HG03135 (cell line): ENCODE measurements around the gene SCN5A.

Experiments used
- ATAC-seq: cut with Tn5 transposase; IDR thresholded peaks from one replicate; pipeline ENCODE4 v1.9.1; 2021; ENCODE audit warnings: mild to moderate bottlenecking, moderate library complexity; ENCODE audit not compliant: unreplicated experiment

The SCN5A gene

DNA sequence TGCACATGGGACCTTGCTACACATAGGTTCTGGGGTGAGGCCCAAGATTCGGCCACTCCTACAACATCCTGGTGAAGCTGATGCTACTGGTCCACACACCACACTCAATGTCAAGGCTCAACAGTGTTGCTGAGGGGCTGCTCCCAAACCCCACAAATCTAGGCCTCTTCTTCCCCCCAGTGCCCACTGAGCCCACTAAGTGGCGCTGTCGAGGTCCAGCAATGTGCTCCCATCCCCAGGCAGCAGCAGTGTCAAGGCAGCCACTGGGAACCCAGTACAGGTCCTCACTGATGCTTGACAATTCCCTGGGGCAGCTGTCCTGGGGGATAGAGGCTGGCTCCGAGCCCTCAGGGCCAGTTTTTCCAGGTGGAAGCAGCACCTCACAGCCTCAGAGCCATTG, 21.5 kb downstream of the SCN5A start:
- ATAC-seq: no peak

DNA sequence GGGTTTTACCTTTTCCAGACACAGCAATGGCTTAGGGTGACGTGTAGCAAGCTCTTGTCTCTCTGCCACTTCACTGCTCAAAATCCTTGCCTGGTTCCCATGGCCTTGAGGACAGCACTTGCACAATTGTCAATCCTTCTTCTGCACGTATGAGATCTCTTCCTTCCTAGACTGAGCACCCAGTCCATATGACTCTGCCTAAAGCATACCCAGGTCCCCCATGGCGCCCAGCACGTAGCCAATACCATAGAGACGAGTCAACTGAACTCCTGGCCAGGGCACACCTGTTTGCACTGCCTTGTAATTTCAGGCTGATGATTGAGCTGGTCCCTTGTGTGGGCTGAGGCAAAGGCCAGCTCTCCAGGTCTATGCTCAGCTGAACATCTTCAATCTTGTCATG, 23.3 kb downstream of the SCN5A start:
- ATAC-seq: no peak

GRCh38 chr3:38623539-38623938, 25.9 kb downstream of the SCN5A start:
- no peak for ATAC-seq

DNA sequence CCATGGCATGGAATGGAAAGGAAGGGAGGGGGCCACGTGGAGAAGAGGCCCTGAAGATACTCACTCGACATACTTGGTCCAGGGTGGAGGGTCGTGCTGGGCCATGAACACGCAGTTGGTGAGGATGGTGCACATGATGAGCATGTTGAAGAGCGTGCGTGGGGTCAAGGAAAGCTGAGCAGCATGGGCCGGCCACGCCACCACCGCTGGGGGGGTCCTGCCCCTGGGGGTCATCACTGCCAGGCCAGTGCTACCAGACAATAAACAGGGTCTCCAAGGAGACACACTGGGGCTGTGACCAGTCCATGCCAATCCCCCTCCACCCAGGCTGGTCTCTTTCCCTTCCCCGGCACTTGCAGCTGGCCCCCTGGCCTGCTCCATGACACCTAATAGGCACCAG, 27.2 kb downstream of the SCN5A start:
- no peak for ATAC-seq

DNA sequence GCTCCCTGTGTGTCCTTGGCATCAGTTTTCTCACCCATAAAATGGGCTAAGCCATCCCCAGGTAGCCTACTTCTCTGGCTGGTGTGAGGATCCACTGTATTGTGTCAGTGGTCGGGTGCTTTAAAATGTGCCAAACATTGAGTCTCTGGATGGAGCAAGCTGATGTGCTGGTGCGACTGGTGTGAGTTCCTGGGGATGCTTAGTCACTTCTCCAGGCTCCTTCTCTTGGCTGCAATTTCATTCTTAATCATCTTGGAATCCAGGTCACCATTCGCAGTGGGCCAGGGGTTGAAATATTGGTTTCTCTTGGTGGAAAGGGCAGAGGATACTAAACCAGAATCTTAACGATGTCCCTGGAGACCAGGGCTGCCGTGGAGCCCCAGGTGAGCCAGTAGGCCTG, 29.3 kb downstream of the SCN5A start:
- no peak for ATAC-seq

GRCh38 chr3:38618343-38618742, 31.1 kb downstream of the SCN5A start:
- no peak for ATAC-seq

DNA sequence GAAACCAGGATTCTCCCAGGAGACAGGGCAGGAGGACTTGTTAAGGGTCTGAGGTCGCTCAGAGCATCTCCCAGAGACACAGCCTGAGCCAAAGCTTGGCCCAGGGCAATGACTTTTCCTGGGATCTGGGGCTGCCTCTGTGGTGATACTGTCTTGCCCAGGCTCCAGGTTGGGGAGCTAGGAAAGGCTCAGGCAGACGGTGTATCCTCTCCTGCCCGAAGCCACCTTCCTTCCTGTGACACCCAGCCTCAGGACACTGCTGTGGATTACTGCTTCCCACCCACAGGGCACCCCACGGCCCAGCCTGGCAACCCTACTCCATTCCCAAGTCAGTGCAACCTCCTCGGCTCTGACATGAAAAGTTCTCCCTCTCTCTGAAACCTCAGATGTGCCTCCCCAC, 31.9 kb downstream of the SCN5A start:
- no peak for ATAC-seq

GRCh38 chr3:38617137-38617536, 32.4 kb downstream of the SCN5A start:
- ATAC-seq: no peak

- no peak for ATAC-seq
Observed at GRCh38 chr3:38616658-38617057, 32.8 kb downstream of the SCN5A start.

- no peak for ATAC-seq
Observed at GRCh38 chr3:38616111-38616510, 33.4 kb downstream of the SCN5A start.

DNA sequence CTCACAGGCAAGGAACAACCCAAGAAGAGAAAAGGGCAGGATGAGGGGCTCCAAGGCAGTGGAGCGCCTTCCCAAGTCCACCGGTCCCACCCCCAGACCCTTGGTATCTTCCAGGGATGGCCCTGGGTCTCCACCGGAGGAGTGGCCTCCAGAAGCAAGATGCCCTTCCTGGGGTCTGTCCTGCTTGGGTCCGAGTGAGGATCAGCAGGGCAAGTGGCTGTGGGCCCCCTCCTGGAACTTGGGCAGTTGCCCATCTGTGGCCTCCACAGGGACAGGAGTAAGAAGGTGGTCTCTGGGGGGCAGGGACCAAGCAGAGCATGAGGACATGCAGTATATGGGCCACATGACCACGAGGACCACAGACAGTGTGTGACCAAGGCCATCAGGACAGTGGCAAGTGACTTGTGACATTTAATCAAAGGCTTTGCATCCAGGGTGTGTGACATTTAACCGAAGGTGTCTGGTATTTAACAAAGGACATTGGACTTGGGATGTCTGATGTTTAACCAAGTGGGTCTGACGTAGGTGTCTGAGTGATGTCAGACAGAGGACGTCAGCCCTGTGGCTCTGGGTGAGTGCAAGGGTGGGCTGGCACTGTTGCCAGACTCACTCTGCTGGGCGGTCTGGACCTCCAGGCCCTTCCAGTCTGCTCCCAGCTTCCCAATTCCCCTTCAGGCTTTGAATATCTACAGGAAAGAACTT, 34.7 kb downstream of the SCN5A start:
- ATAC-seq: no peak

GRCh38 chr3:38614091-38614490, 35.4 kb downstream of the SCN5A start:
- ATAC-seq: no peak

GRCh38 chr3:38613426-38613825, 36.1 kb downstream of the SCN5A start:
- ATAC-seq: no peak

- no peak for ATAC-seq
Observed at GRCh38 chr3:38611866-38612265, 37.6 kb downstream of the SCN5A start.

DNA sequence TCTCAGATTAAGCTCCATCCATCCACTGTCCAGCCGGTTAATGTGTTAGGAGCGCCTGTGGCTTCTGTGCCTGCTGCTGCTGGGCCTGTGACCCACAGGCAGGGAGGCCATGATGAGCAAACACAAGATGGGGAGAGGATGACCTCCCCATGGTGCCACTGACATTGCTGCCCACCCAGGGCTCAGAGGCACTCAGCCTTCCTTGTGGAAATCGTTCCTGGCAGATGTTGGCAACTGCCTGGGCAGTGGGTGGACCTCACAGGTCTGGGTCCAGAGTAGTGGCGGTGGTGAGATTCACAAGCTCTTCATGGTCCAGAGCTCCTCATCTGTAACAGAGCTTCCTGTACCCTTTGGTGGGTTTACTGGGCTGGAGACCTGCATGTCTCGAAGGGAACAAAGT, 38.6 kb downstream of the SCN5A start:
- ATAC-seq: no peak

GRCh38 chr3:38610436-38610835, 39.1 kb downstream of the SCN5A start:
- no peak for ATAC-seq

- ATAC-seq: no peak
Observed at GRCh38 chr3:38609386-38610111, 39.9 kb downstream of the SCN5A start.

- ATAC-seq: no peak
Observed at GRCh38 chr3:38608961-38609360, 40.5 kb downstream of the SCN5A start.

DNA sequence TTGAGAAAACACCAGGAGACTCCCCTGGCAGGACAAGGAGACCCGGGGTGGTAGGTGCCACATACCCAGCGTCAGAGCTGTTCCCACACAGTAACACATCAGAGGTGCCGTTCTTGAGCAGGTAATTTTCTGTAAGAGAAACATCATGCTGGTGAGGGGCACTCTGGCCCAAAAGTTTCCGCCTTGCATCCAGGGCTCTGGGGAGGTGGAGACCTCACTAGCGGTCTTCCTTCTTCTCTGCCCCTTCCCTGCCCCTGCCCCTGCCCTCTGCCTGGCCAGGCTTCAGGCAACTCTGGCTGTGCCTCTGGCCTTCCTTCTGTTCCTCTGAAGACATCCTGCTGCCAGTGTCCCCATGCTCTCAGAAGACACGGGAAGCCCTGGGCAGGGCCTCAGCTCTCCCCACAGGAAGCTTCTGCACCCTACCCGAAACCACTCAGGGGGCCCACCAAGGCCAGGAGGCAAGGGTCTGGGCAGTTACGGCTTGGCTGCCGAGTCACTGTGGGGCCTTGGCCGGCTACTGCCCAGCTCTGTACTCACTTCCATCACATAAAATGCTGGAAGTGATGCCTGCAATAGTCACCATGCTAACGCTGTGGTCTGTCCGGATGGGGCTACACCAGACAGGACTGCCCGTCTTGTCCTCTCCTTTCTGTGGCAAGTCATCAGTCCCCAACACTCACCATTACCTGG, 41.3 kb downstream of the SCN5A start:
- no peak for ATAC-seq

DNA sequence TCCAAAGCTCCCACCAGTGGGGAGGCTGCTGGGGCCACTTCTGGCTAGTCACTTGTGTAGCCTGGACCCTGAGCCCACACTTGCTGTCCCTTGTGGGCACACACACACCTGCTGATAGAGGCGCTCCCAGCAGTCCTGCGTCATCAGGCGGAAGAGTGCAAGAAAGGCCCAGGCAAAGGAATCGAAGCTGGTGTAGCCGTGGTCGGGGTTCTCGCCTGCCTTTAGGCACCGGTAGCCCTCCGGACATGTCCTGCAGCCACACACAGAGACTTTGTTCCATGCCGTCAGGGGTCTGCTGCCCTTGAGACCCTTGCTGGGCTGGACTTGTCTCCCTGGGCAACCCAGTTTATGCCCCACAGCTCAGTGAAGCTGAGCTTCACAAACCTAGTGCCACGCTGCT, 42.9 kb downstream of the SCN5A start:
- no peak for ATAC-seq

- ATAC-seq: no peak
Observed at GRCh38 chr3:38605981-38606380, 43.5 kb downstream of the SCN5A start.

GRCh38 chr3:38604246-38604645, 45.2 kb downstream of the SCN5A start:
- ATAC-seq: no peak
